Upper lobe of left lung (tissue), 6 donors: Measurements from ENCODE around the gene KIRREL3. TPM values are rescaled to one million over a fixed set of nuclear protein-coding genes. Genes with fewer than 3 reads are reported as not detected.

Source experiments
- ATAC-seq, 2 donors: fragments of 200-7000 bp; cut with Tn5 transposase; one replicate each; pipeline ENCODE4 v1.9.1; 2022; ENCODE audit warnings: mild to moderate bottlenecking in 2 of 2, moderate library complexity in 2 of 2; ENCODE audit not compliant: low FRiP score in 2 of 2
- DNase-seq, 2 donors: peaks; one replicate each; pipeline ENCODE4 v3.0.0-alpha.2; 2019 to 2020
- H3K27ac ChIP-seq, 4 donors: fragments of 200-600 bp; sonication (generic); one replicate each; pipeline ENCODE4 v1.5.1; 2016 to 2019
- H3K27me3 ChIP-seq, 4 donors: fragments of 200-600 bp; sonication (generic); one replicate each; pipeline ENCODE4 v1.5.1; 2017 to 2019
- H3K36me3 ChIP-seq, 4 donors: fragments of 200-600 bp; sonication (generic); one replicate each; pipeline ENCODE4 v1.5.1; 2016 to 2019
- H3K4me1 ChIP-seq, 4 donors: fragments of 200-600 bp; sonication (generic); one replicate each; pipeline ENCODE4 v1.5.1; 2018 to 2019
- H3K4me3 ChIP-seq, 4 donors: fragments of 200-600 bp; sonication (generic); one replicate each; pipeline ENCODE4 v1.5.1; 2017 to 2019; ENCODE audit warnings: mild to moderate bottlenecking in 2 of 4, moderate library complexity in 1 of 4
- H3K9me3 ChIP-seq, 4 donors: fragments of 200-600 bp; sonication (generic); one replicate each; pipeline ENCODE4 v1.5.1; 2018 to 2019
- EP300 ChIP-seq, 4 donors: sonication (generic); formaldehyde crosslinking; IDR thresholded peaks; one replicate each; pipeline ENCODE4 v1.5.1; 2017; ENCODE audit warnings: antibody characterized with exemption in 4 of 4, control low read depth in 2 of 4
- POLR2A ChIP-seq, 4 donors: fragments of 450-650 bp; IDR thresholded peaks; one replicate each; pipeline ENCODE4 v1.5.1; 2016 to 2017; ENCODE audit warnings: antibody characterized with exemption in 4 of 4, mild to moderate bottlenecking in 2 of 4
- POLR2AphosphoS5 ChIP-seq, 2 donors: sonication (generic); formaldehyde crosslinking; IDR thresholded peaks; one replicate each; pipeline ENCODE4 v1.5.1; 2017; ENCODE audit warnings: antibody characterized with exemption in 2 of 2
- WGBS, 2 donors: methylation state at CpG; one replicate each; pipeline ENCODE4 v1.1.5; 2017 to 2018; 5-methylcytosine and 5-hydroxymethylcytosine counted together
- total RNA-seq, 6 donors: library from RNA; depleted of rRNA in 4 of 6; stranded (reverse); fragments of >200 nt in 4 of 6; gene quantifications; one replicate each; pipeline versions ENCODE4 v1.1.0 to v1.2.1, GENCODE V29; 2016 to 2021
- TF ChIP-seq, protein P1 (sequence below), 6 experiments: fragments of 450-650 bp in 4 of 6; fragments of 200-600 bp in 2 of 6; sonication (generic) in 2 of 6; IDR thresholded peaks; one replicate each; pipeline ENCODE4 v1.5.1; 2016 to 2019; ENCODE audit warnings: antibody characterized with exemption in 6 of 6
- donor health status: DM: no; HTN: no; CAD: no; lungs with moderate emphysema.
- donor health status: DM: no; HTN: yes; CAD: no; lungs with severe emphysema.

Gene KIRREL3
- total RNA-seq, 6 donors from 2014 or later, result 0.22 to 0.24 TPM; not detected in 4

DNA sequence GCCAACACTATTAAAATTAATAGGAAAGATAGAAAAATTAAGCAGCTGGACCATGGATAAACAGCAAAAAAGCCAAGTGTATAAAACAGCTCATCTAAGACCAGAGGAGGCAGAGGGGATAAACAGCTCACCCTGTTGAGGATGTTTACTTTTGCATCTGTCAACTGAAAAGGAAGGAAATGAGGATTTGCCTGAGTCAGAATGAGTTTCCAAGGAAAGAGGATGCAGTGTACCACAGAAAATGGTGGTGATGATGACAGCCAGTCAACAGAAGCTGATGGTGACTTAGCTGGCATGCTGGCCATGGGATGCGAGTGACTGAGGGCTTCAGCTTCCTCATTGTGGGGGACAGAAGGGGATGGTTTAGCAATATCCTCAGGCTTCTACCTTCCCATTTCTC, 183.5 kb downstream of the KIRREL3 start:
- no peak overlapping the region for H3K27ac ChIP-seq
- no peak for DNase-seq

GRCh38 chr11:126816645-126817044, 183.9 kb downstream of the KIRREL3 start:
- H3K9me3 ChIP-seq, result no peaks in the 10 kb centered on the region
- no peaks in the 10 kb centered on the region for H3K27me3 ChIP-seq
- H3K4me1 ChIP-seq, result peaks cover 0 to 7% (median 3%) of the 10 kb centered on the region in 4 donors
- ATAC-seq (no peak), DNase-seq (no peak)
- no peak for TF ChIP-seq EP300 (IDR thresholded peaks at IDR 0.05)
- no peak for TF ChIP-seq POLR2A (IDR thresholded peaks at IDR 0.05)
- TF ChIP-seq, protein P1, sequence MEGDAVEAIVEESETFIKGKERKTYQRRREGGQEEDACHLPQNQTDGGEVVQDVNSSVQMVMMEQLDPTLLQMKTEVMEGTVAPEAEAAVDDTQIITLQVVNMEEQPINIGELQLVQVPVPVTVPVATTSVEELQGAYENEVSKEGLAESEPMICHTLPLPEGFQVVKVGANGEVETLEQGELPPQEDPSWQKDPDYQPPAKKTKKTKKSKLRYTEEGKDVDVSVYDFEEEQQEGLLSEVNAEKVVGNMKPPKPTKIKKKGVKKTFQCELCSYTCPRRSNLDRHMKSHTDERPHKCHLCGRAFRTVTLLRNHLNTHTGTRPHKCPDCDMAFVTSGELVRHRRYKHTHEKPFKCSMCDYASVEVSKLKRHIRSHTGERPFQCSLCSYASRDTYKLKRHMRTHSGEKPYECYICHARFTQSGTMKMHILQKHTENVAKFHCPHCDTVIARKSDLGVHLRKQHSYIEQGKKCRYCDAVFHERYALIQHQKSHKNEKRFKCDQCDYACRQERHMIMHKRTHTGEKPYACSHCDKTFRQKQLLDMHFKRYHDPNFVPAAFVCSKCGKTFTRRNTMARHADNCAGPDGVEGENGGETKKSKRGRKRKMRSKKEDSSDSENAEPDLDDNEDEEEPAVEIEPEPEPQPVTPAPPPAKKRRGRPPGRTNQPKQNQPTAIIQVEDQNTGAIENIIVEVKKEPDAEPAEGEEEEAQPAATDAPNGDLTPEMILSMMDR (IDR thresholded peaks at IDR 0.05), result no peak
- TF ChIP-seq POLR2AphosphoS5 (IDR thresholded peaks at IDR 0.05), result no peak
- WGBS, 2 donors, result 25 to 29% methylated on average over 6 of the region's 6 CpGs
- H3K4me3 ChIP-seq, result no peak overlapping the region
- no peak overlapping the region for H3K27ac ChIP-seq
- no peaks in the 10 kb centered on the region for H3K36me3 ChIP-seq

More for the DNA sequence above, 183.5 kb downstream of the KIRREL3 start:
- Histone ChIP-seq H3K4me1 (peaks cover 0 to 7% (median 3%) of the 10 kb centered on the region in 4 donors), H3K27me3 (no peaks in the 10 kb centered on the region), H3K9me3 (no peaks in the 10 kb centered on the region), H3K4me3 (no peak overlapping the region), H3K36me3 (no peaks in the 10 kb centered on the region)
- TF ChIP-seq POLR2AphosphoS5 (IDR thresholded peaks at IDR 0.05), result no peak
- no peak for TF ChIP-seq EP300 (IDR thresholded peaks at IDR 0.05)
- TF ChIP-seq, protein P1 (IDR thresholded peaks at IDR 0.05), result no peak
- TF ChIP-seq POLR2A (IDR thresholded peaks at IDR 0.05), result no peak
- WGBS, 2 donors, result 60% methylated on average over 1 of the region's 1 CpG
- ATAC-seq, result no peak

- ATAC-seq (no peak), DNase-seq (no peak)
- Histone ChIP-seq H3K4me1 (peaks cover 0 to 7% (median 3%) of the 10 kb centered on the region in 4 donors), H3K27ac (no peak overlapping the region), H3K4me3 (no peak overlapping the region), H3K27me3 (no peaks in the 10 kb centered on the region), H3K9me3 (no peaks in the 10 kb centered on the region), H3K36me3 (no peaks in the 10 kb centered on the region)
- TF ChIP-seq, protein P1 (IDR thresholded peaks at IDR 0.05), result no peak
- TF ChIP-seq EP300 (IDR thresholded peaks at IDR 0.05) (no peak), POLR2AphosphoS5 (IDR thresholded peaks at IDR 0.05) (no peak), POLR2A (IDR thresholded peaks at IDR 0.05) (no peak)
- WGBS, 2 donors, result 84% methylated on average over 4 of the region's 4 CpGs
These were observed 185.5 kb downstream of the KIRREL3 start for GRCh38 chr11:126815111-126815510.

GRCh38 chr11:126810776-126811175, 189.8 kb downstream of the KIRREL3 start:
- H3K27me3 ChIP-seq, result no peaks in the 10 kb centered on the region
- TF ChIP-seq EP300 (IDR thresholded peaks at IDR 0.05), result no peak
- TF ChIP-seq POLR2A (IDR thresholded peaks at IDR 0.05), result no peak
- no peak for TF ChIP-seq POLR2AphosphoS5 (IDR thresholded peaks at IDR 0.05)
- TF ChIP-seq, protein P1 (IDR thresholded peaks at IDR 0.05), result no peak
- H3K4me3 ChIP-seq, result no peak overlapping the region
- no peaks in the 10 kb centered on the region for H3K9me3 ChIP-seq
- no peaks in the 10 kb centered on the region for H3K36me3 ChIP-seq
- WGBS, 2 donors, result 80 to 85% methylated on average over 7 of the region's 7 CpGs
- ATAC-seq (no peak), DNase-seq (no peak)
- H3K27ac ChIP-seq, result no peak overlapping the region
- H3K4me1 ChIP-seq, result no peaks in the 10 kb centered on the region
